ENCODE results near the gene MPZL2.

GRCh38 chr11:118205606-118206378 is 58.3 kb downstream of the MPZL2 start:
- TF ChIP-seq CTCF (IDR thresholded peaks at IDR 0.05) (no peak), POLR2A (IDR thresholded peaks at IDR 0.05) (no peak)
